Measurements from ENCODE around the gene GCDH.

Gene GCDH

GRCh38 chr19:12944104-12944674 is 53.2 kb downstream of the GCDH start:
- TF ChIP-seq CTCF (IDR thresholded peaks at IDR 0.05; ENCODE audit: low read depth, low read length): no peak
- no peak for DNase-seq (ENCODE audit: low read depth in 2 of 2)
- no peak overlapping the region for H3K4me3 ChIP-seq (replicated peaks in 1 of 2; ENCODE audit: low read depth in 2 of 2, low read length in 2 of 2)

GRCh38 chr19:12945479-12946091 is 54.6 kb downstream of the GCDH start, which contains the start of gene RAD23A:
Gene RAD23A, plus strand, starts transcription at chr19:12945862. Its CDS starts 87 bp downstream, at chr19:12945949.
- H3K4me3 ChIP-seq (replicated peaks in 1 of 2; ENCODE audit: low read depth in 2 of 2, low read length in 2 of 2): peak within 1 kb of the TSS; percentile 60 to 76
- peak; percentile 99 for DNase-seq (ENCODE audit: low read depth in 2 of 2)
- TF ChIP-seq CTCF (IDR thresholded peaks at IDR 0.05; ENCODE audit: low read depth, low read length): no peak

- TF ChIP-seq CTCF (IDR thresholded peaks at IDR 0.05; ENCODE audit: low read depth, low read length): no peak
These were observed 55.2 kb downstream of the GCDH start for GRCh38 chr19:12946092-12946721.

GRCh38 chr19:12946731-12947496 is 56.0 kb downstream of the GCDH start:
- DNase-seq (ENCODE audit: low read depth in 2 of 2): no peak
- TF ChIP-seq CTCF (IDR thresholded peaks at IDR 0.05; ENCODE audit: low read depth, low read length): no peak
- H3K4me3 ChIP-seq (replicated peaks in 1 of 2; ENCODE audit: low read depth in 2 of 2, low read length in 2 of 2): peak overlapping the region; percentile 60 to 76

More at GRCh38 chr19:12946092-12946721, 55.2 kb downstream of the GCDH start:
- peak overlapping the region; percentile 60 to 76 for H3K4me3 ChIP-seq (replicated peaks in 1 of 2; ENCODE audit: low read depth in 2 of 2, low read length in 2 of 2)
- DNase-seq (ENCODE audit: low read depth in 2 of 2): peak; percentile 83 to 87

- no peak overlapping the region for H3K4me3 ChIP-seq (replicated peaks in 1 of 2; ENCODE audit: low read depth in 2 of 2, low read length in 2 of 2)
- TF ChIP-seq CTCF (IDR thresholded peaks at IDR 0.05; ENCODE audit: low read depth, low read length): no peak
- no peak for DNase-seq (ENCODE audit: low read depth in 2 of 2)
These were observed 57.0 kb downstream of the GCDH start for GRCh38 chr19:12947702-12948611.

All from cardiac fibroblast (primary cell).